ENCODE data around the gene PARP15. TPM values are rescaled to one million over a fixed set of nuclear protein-coding genes. Genes with fewer than 3 reads are reported as not detected.

Gene PARP15
- total RNA-seq, 1 donor from 2014 or later, result not detected

- Histone ChIP-seq H3K27me3 (no peaks in the 10 kb centered on the region), H3K4me1 (no peaks in the 10 kb centered on the region), H3K36me3 (no peaks in the 10 kb centered on the region), H3K9me3 (no peaks in the 10 kb centered on the region), H3K4me3 (no peak overlapping the region), H3K27ac (no peak overlapping the region)
- no peak for TF ChIP-seq CTCF (IDR thresholded peaks at IDR 0.05)
- intact Hi-C loops (cut with DNase I), result no loop called here
- DNase-seq (ENCODE audit: low spot score in 2 of 2), result no peak
Observed at GRCh38 chr3:122590610-122591009, 13.2 kb downstream of the PARP15 start.

- no peak for DNase-seq (ENCODE audit: low spot score in 2 of 2)
- H3K36me3 ChIP-seq, result no peaks in the 10 kb centered on the region
Observed at GRCh38 chr3:122594025-122594424, 16.6 kb downstream of the PARP15 start.

GRCh38 chr3:122598151-122598550, 20.7 kb downstream of the PARP15 start:
- no peaks in the 10 kb centered on the region for H3K27me3 ChIP-seq
- H3K4me1 ChIP-seq, result no peaks in the 10 kb centered on the region
- H3K9me3 ChIP-seq, result no peaks in the 10 kb centered on the region
- DNase-seq (ENCODE audit: low spot score in 2 of 2), result no peak
- intact Hi-C loops (cut with DNase I), result no loop called here
- H3K4me3 ChIP-seq, result no peak overlapping the region
- no peak overlapping the region for H3K27ac ChIP-seq
- TF ChIP-seq CTCF (IDR thresholded peaks at IDR 0.05), result no peak
- no peaks in the 10 kb centered on the region for H3K36me3 ChIP-seq

More at GRCh38 chr3:122594025-122594424, 16.6 kb downstream of the PARP15 start:
- H3K27ac ChIP-seq, result no peak overlapping the region
- no peaks in the 10 kb centered on the region for H3K4me1 ChIP-seq
- no peak for TF ChIP-seq CTCF (IDR thresholded peaks at IDR 0.05)
- no peak overlapping the region for H3K4me3 ChIP-seq
- H3K9me3 ChIP-seq, result no peaks in the 10 kb centered on the region
- intact Hi-C loops (cut with DNase I), result no loop called here
- no peaks in the 10 kb centered on the region for H3K27me3 ChIP-seq

- Histone ChIP-seq H3K36me3 (no peaks in the 10 kb centered on the region), H3K4me3 (no peak overlapping the region), H3K27ac (no peak overlapping the region), H3K9me3 (no peaks in the 10 kb centered on the region), H3K4me1 (no peaks in the 10 kb centered on the region), H3K27me3 (no peaks in the 10 kb centered on the region)
- TF ChIP-seq CTCF (IDR thresholded peaks at IDR 0.05), result no peak
- no peak for DNase-seq (ENCODE audit: low spot score in 2 of 2)
- intact Hi-C loops (cut with DNase I), result no loop called here
Observed at GRCh38 chr3:122598556-122598955, 21.1 kb downstream of the PARP15 start.

GRCh38 chr3:122602011-122602710, 24.7 kb downstream of the PARP15 start:
- intact Hi-C loops (cut with DNase I), result no loop called here
- Histone ChIP-seq H3K27me3 (no peaks in the 10 kb centered on the region), H3K4me3 (no peak overlapping the region), H3K9me3 (no peaks in the 10 kb centered on the region), H3K36me3 (no peaks in the 10 kb centered on the region), H3K4me1 (no peaks in the 10 kb centered on the region), H3K27ac (no peak overlapping the region)
- TF ChIP-seq CTCF (IDR thresholded peaks at IDR 0.05), result no peak
- DNase-seq (ENCODE audit: low spot score in 2 of 2), result no peak

GRCh38 chr3:122603056-122603455, 25.6 kb downstream of the PARP15 start:
- TF ChIP-seq CTCF (IDR thresholded peaks at IDR 0.05), result no peak
- no peak for DNase-seq (ENCODE audit: low spot score in 2 of 2)
- Histone ChIP-seq H3K4me1 (no peaks in the 10 kb centered on the region), H3K4me3 (no peak overlapping the region), H3K9me3 (no peaks in the 10 kb centered on the region), H3K36me3 (no peaks in the 10 kb centered on the region), H3K27ac (no peak overlapping the region), H3K27me3 (no peaks in the 10 kb centered on the region)
- intact Hi-C loops (cut with DNase I), result no loop called here

Data from ascending aorta (tissue), 2 donors.